ENCODE measurements around the gene CEND1.

- TF ChIP-seq EZH2phosphoT487 (IDR thresholded peaks at IDR 0.05; ENCODE audit: borderline replicate concordance): no peak
- TF ChIP-seq CTCF (conservative IDR thresholded peaks at IDR 0.05; ENCODE audit: low read length): no peak
Observed at GRCh38 chr11:828506-829175, 38.8 kb upstream of the CEND1 start.

Data from Loucy (cell line).